Motor neuron (in vitro differentiated cells): Measurements from ENCODE around the gene BCAR3. TPM values are rescaled to one million over a fixed set of nuclear protein-coding genes. Genes with fewer than 3 reads are reported as not detected.

Experiments
- ATAC-seq, 8 experiments: fragments of 200-7000 bp; cut with Tn5 transposase; replicated peaks in 6 of 8; 2 replicates each; pipeline ENCODE4 v1.8.0; 2021; ENCODE audit warnings: mild to moderate bottlenecking in 8 of 8, moderate library complexity in 8 of 8
- H3K27ac ChIP-seq, 2 donors: fragments of 250-450 bp; sonication (Bioruptor Pico); 2 replicates each; pipeline ENCODE4 v1.9.0; 2021; ENCODE audit warnings: antibody characterized with exemption in 2 of 2, mild to moderate bottlenecking in 2 of 2, moderate library complexity in 1 of 2
- H3K4me1 ChIP-seq, 2 donors: fragments of 250-450 bp; sonication (Bioruptor Pico); replicated peaks in 1 of 2; 2 replicates each; pipeline ENCODE4 v1.6.1; 2021; ENCODE audit warnings: antibody characterized with exemption in 2 of 2, mild to moderate bottlenecking in 2 of 2, moderate library complexity in 1 of 2
- H3K4me3 ChIP-seq, 5 donors: fragments of 250-450 bp; sonication (Bioruptor Pico); 2 replicates each; pipeline ENCODE4 v1.9.0; 2021; ENCODE audit warnings: antibody characterized with exemption in 5 of 5, mild to moderate bottlenecking in 5 of 5, moderate library complexity in 4 of 5
- WGBS, 10 experiments: fragments of 450-650 bp; shearing (Covaris generic); methylation state at CpG; one replicate each; pipeline ENCODE4 v1.0.0; 2022; 5-methylcytosine and 5-hydroxymethylcytosine counted together
- in situ Hi-C, 9 experiments: fragments of 400-800 bp; cut with MboI; loops; one replicate each; pipeline ENCODE4 v1.15.0; 2021; ENCODE audit warnings: low sequenced_read_pairs in 9 of 9, low pct_unique_long_range_greater_than_20kb in 2 of 9; ENCODE audit not compliant: unreplicated experiment in 9 of 9
- total RNA-seq, 8 experiments: library from RNA; unstranded; fragments of 300-600 nt; gene quantifications; 2 replicates each; pipeline versions ENCODE4 v1.2.3 to v1.2.4, GENCODE V29; 2022

The BCAR3 gene
- total RNA-seq, 8 experiments from 2014 or later, result 7.9 to 49.4 (median 20.3) TPM

GRCh38 chr1:93537924-93538323 is 143.7 kb downstream of the BCAR3 start:
- ATAC-seq, result no peak
- no peak overlapping the region for H3K4me3 ChIP-seq
- no peaks in the 10 kb centered on the region for H3K4me1 ChIP-seq
- WGBS, 10 experiments, result 0 to 100% (median 84%) methylated on average over 1 to 2 of the region's 2 CpGs
- no peak overlapping the region for H3K27ac ChIP-seq
- in situ Hi-C loops, result no loop called here

DNA sequence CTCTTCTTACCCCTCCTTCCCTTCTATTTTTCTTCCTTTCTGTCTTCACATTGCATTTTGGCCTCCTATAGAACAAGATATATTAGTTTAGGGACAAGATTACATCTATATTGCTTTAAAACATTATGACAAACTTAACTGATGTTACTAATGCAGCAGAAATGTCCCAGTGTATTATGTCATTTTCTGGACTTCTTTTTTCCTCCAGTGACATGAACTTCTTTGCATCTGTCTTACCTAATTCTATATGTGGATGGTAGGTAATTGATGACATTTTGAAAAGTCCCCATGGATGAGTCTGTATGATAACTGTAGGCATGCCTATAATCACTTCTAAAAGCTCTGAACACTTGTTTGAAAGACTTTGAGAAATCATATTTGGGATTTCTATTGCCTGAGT is 144.2 kb downstream of the BCAR3 start:
- in situ Hi-C loops, result no loop called here
- no peak overlapping the region for H3K27ac ChIP-seq
- no peak overlapping the region for H3K4me3 ChIP-seq
- no peaks in the 10 kb centered on the region for H3K4me1 ChIP-seq
- ATAC-seq, result no peak

DNA sequence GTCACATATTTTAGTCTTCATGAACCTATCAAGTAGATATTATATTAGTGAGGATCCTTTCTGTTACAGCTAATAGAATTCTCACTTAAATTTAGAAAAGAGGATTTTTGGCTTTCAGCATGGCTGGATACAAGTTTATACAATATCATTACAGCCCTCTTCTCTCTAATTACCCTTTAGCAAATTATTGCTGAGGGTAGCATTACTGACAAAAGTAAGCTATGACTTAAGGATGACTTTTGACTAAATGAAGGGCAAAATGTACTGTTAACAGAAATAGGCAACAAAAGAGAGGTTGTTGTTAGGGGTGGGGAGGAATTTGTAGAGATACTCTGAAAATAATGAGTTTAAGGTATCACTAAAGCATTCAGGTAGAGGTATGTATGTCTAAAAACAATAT is 148.0 kb downstream of the BCAR3 start:
- no peaks in the 10 kb centered on the region for H3K4me1 ChIP-seq
- in situ Hi-C loops, result no loop called here
- H3K27ac ChIP-seq, result no peak overlapping the region
- no peak overlapping the region for H3K4me3 ChIP-seq
- no peak for ATAC-seq

DNA sequence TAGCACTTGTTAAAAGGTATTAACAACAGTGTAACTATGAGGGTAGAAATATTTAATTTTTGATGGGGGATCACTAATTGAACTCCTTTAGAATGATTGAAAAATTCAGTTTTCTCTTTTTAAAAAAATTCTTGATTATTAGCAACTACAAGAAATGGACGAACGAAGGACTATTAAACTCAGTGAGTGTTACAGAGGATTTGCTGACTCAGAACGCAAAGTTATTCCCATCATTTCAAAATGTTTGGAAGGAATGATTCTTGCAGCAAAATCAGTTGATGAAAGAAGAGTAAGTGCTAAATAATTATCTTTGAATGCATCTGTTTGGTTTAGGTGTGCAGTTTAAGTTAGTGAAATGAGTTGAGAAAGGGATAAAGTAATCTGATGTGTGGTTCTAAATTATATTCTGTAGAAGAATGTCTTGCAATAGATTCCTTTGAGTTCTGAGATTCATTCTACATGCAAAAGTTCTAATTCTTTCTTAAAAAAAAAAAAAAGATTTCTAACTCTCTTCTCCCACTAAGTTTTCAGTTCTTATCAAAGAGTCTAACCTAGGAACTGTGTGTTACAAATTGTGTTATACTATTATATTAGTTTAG is 148.8 kb downstream of the BCAR3 start:
- WGBS, 10 experiments, result 87 to 100% (median 96%) methylated on average over 3 of the region's 3 CpGs; no CpG with 5 or more reads in 1 of the 10 experiments
- ATAC-seq, result no peak
- Histone ChIP-seq H3K27ac (no peak overlapping the region), H3K4me1 (no peaks in the 10 kb centered on the region), H3K4me3 (no peak overlapping the region)
- in situ Hi-C loops, result no loop called here

DNA sequence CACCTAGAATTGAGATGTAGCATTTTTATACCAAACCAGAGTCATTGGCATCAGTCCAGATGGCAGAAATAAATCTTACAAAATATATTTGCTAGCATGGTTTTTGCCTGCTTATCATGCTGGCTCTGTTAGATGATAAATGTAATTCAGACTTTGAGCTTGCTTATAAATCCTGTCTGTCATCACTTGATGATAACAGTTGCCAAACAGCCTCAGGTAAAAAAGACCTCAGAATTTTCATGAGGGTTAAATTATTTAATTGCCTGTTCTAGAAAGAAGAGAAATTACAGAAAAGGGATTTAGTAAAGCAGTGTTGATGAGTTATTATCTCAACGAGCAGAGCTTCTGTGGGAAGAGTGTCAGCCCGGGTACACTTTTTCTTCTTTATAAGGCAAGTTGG is 150.4 kb downstream of the BCAR3 start:
- WGBS, 10 experiments, result 50 to 100% (median 98%) methylated on average over 1 to 2 of the region's 2 CpGs; no CpG with 5 or more reads in 2 of the 10 experiments
- no peak for ATAC-seq
- in situ Hi-C loops, result no loop called here

GRCh38 chr1:93528412-93528811 is 153.2 kb downstream of the BCAR3 start:
- in situ Hi-C loops, result no loop called here
- no peak for ATAC-seq
- no peak overlapping the region for H3K27ac ChIP-seq
- 83 to 100% (median 100%) methylated on average over 1 of the region's 1 CpG; no CpG with 5 or more reads in 1 of the 10 experiments for WGBS, 10 experiments
- no peak overlapping the region for H3K4me3 ChIP-seq
- H3K4me1 ChIP-seq, result no peaks in the 10 kb centered on the region

More for the DNA sequence above, 150.4 kb downstream of the BCAR3 start:
- Histone ChIP-seq H3K4me3 (no peak overlapping the region), H3K4me1 (no peaks in the 10 kb centered on the region), H3K27ac (no peak overlapping the region)

DNA sequence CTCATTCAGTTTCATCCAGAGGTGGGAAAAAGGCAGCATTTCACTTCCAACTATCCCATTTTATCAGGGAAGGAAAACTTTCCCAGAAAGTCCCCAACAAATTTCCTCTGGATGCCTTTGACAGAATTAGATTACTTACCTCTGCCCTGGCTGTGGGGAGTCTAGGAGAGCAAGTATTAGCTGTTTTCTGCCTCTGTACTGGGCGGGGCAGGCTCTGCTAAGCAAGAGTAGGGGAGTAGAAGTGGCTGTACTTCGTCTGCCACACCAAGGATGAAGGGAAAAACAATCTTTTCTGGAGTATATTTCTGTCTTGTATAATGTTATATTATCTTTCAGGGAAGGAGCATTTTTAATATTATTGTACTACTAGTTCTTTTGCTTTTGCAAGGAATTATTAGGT is 155.2 kb downstream of the BCAR3 start:
- Histone ChIP-seq H3K4me3 (no peak overlapping the region), H3K27ac (no peak overlapping the region), H3K4me1 (no peaks in the 10 kb centered on the region)
- 33 to 100% (median 87%) methylated on average over 1 to 2 of the region's 2 CpGs; no CpG with 5 or more reads in 2 of the 10 experiments for WGBS, 10 experiments
- ATAC-seq, result no peak
- in situ Hi-C loops, result no loop called here

GRCh38 chr1:93525431-93525830 is 156.2 kb downstream of the BCAR3 start:
- ATAC-seq, result no peak
- in situ Hi-C loops, result no loop called here
- H3K4me1 ChIP-seq, result no peaks in the 10 kb centered on the region
- H3K27ac ChIP-seq, result no peak overlapping the region
- WGBS, 10 experiments, result 45 to 100% (median 90%) methylated on average over 1 of the region's 1 CpG; no CpG with 5 or more reads in 1 of the 10 experiments
- H3K4me3 ChIP-seq, result no peak overlapping the region

GRCh38 chr1:93522721-93523120 is 158.9 kb downstream of the BCAR3 start:
- in situ Hi-C loops, result no loop called here
- ATAC-seq, result no peak
- no peak overlapping the region for H3K4me3 ChIP-seq
- no peak overlapping the region for H3K27ac ChIP-seq
- H3K4me1 ChIP-seq, result no peaks in the 10 kb centered on the region
- 56 to 100% (median 90%) methylated on average over 2 to 4 of the region's 4 CpGs; no CpG with 5 or more reads in 2 of the 10 experiments for WGBS, 10 experiments

DNA sequence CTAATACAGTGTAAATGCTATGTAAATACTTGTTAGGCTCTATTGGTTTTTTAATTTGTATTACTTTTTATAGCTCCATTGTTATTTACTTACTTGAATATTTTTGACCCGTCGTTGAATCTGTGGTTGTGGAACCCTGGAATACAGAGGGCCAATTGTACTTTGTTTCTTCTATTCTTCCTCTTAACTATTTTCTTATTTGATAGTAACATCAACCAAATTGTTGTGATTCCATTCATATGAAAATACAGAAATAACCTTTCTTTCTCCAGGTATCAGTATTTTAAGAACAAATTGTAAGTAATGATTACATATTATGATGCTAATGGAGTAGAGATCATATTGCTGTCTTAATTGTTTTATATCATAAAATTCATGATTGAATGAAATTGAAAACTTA is 160.0 kb downstream of the BCAR3 start:
- Histone ChIP-seq H3K4me1 (no peaks in the 10 kb centered on the region), H3K4me3 (no peak overlapping the region), H3K27ac (no peak overlapping the region)
- ATAC-seq, result no peak
- in situ Hi-C loops, result no loop called here
- 88 to 100% (median 93%) methylated on average over 2 of the region's 2 CpGs; no CpG with 5 or more reads in 3 of the 10 experiments for WGBS, 10 experiments

DNA sequence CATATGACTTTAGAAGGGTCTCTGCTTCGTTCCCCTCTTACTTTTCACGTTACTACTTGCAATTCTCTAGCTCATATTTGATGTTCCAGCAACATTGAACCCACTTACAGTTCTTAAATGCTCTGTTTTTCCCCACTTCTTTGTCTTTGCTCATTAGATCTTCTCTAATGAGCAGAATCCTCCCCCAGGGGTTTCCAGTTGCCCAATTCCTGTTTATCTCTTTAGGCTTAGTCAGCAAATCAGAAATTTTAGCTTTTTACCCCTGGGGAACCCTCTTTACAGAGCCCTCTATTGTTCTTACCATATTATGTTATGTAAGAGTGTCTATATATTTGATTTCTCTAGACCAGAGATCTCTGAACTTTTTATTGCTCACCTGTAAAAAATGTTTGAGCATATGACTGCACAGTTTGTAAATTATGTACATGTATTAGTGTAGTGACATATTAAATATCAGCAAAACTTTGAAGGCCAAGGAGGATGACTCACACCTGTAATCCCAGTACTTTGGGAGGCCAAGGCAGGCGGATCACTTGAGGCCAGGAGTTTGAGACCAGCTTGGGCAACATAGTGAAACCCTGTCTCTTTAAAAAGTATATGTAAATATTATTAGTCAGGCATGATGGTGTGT is 162.3 kb downstream of the BCAR3 start:
- in situ Hi-C loops, result no loop called here
- WGBS, 10 experiments, result 74 to 100% (median 96%) methylated on average over 2 to 3 of the region's 3 CpGs; no CpG with 5 or more reads in 3 of the 10 experiments
- H3K4me3 ChIP-seq, result no peak overlapping the region
- peak in 1 of 8 experiments; percentile 62 for ATAC-seq
- no peak overlapping the region for H3K27ac ChIP-seq
- no peaks in the 10 kb centered on the region for H3K4me1 ChIP-seq

DNA sequence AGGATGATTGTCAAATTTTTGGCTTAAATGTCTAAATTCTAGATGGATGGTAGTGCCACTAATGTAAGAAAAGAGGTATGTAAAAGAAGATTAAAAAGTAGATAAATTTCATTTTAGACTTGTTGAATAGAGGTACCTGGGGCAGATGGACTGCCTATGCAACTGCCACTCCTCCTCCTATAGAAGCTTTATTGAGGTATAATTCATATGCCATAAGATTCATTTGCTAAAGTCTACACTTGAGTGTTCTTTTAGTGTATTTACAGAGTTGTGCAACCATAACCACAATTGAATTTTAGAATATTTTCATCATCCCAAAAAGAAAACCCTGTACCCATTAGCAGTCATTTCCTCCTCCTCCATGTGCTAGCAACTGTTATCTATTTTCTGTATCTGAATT is 163.1 kb downstream of the BCAR3 start:
- in situ Hi-C loops, result no loop called here
- H3K4me1 ChIP-seq, result no peaks in the 10 kb centered on the region
- no peak overlapping the region for H3K27ac ChIP-seq
- ATAC-seq, result no peak
- no peak overlapping the region for H3K4me3 ChIP-seq

GRCh38 chr1:93516164-93516563 is 165.5 kb downstream of the BCAR3 start:
- H3K27ac ChIP-seq, result no peak overlapping the region
- ATAC-seq, result no peak
- no peaks in the 10 kb centered on the region for H3K4me1 ChIP-seq
- 40 to 100% (median 97%) methylated on average over 1 to 5 of the region's 5 CpGs; no CpG with 5 or more reads in 1 of the 10 experiments for WGBS, 10 experiments
- H3K4me3 ChIP-seq, result no peak overlapping the region
- in situ Hi-C loops, result no loop called here
